ENCODE measurements around the gene LRP4.

DNA sequence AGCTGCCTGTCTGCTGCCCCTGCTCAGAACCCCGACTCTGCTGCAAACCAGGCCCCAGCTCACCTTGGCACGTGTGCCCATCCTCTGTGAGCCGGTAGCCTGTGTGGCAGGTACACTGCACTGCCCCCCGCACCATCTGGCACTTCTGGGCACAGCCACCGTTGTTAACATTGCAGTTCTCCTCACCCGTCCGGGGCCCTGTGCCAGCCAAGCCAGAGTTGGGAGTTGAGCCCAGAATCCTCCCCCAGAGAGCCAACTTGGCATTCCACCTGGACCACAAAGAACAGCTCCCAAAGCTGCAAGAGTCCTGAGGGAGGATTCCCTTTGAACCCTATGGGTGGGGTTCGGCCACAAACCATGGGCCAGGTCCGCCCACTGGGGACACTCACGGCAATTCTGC lies 22.5 kb downstream of the LRP4 start:
- TF ChIP-seq POLR2A (IDR thresholded peaks at IDR 0.05; ENCODE audit: low read depth, low read length): no peak
- TF ChIP-seq POLR2AphosphoS5 (IDR thresholded peaks at IDR 0.05; ENCODE audit: low read depth, low read length): no peak

Measured in GM12892 (cell line).